IMR-90 (cell line): ENCODE results near the gene SMCO3. TPM values are rescaled to one million over a fixed set of nuclear protein-coding genes. Genes with fewer than 3 reads are reported as not detected.

Experiments
- ATAC-seq: fragments of 200-7000 bp; cut with Tn5 transposase; 2 replicates; pipeline ENCODE4 v1.9.1; 2020; ENCODE audit warnings: low read depth, mild to moderate bottlenecking, moderate library complexity
- Bru-seq: library from RNA; stranded (reverse); fragments of 400-500 nt; gene quantifications from one replicate; lab custom pipeline; 2021; lab: Mats Ljungman, UMichigan
- BruChase-seq, 2 experiments: library from RNA; stranded (reverse); fragments of 400-500 nt; gene quantifications; one replicate each; lab custom pipeline; 2021; lab: Mats Ljungman, UMichigan
- BruUV-seq: library from RNA; stranded (reverse); fragments of 400-500 nt; replicated peaks from 2 replicates; lab custom pipeline; 2021; lab: Mats Ljungman, UMichigan
- CTCF ChIA-PET: fragments of 300-600 bp; formaldehyde crosslinking; extraction: SDS; loops from one replicate; lab custom pipeline; 2021; ENCODE audit warnings: antibody characterized with exemption; lab: Yijun Ruan, JAX
- POLR2A ChIA-PET: fragments of 300-600 bp; sonication (Branson Sonifier 250); formaldehyde crosslinking; loops from one replicate; lab custom pipeline; 2022; ENCODE audit warnings: antibody characterized with exemption; ENCODE audit not compliant: unreplicated experiment; lab: Charles Lee
- DNase-seq: peaks from one replicate; pipeline ENCODE4 v3.0.0; 2013
- H2AFZ ChIP-seq: replicated peaks from 2 replicates; pipeline ENCODE3; 2013; ENCODE audit warnings: low read length, mild to moderate bottlenecking; ENCODE audit not compliant: poor library complexity
- H2AK5ac ChIP-seq: 2 replicates; pipeline ENCODE4 v1.6.1; 2013; ENCODE audit warnings: low read depth, low read length, inconsistent platforms
- H2AK9ac ChIP-seq: replicated peaks from 2 replicates; pipeline ENCODE3; 2013; ENCODE audit warnings: mild to moderate bottlenecking, low read depth, low read length, moderate library complexity; ENCODE audit not compliant: poor library complexity
- H2BK120ac ChIP-seq: 2 replicates; pipeline ENCODE4 v1.6.1; 2013; ENCODE audit warnings: low read depth, low read length, inconsistent platforms
- H2BK15ac ChIP-seq: 3 replicates; pipeline ENCODE4 v1.6.1; 2013; ENCODE audit warnings: low read depth, low read length, inconsistent platforms
- H2BK20ac ChIP-seq: 2 replicates; pipeline ENCODE4 v1.6.1; 2013; ENCODE audit warnings: low read depth, mild to moderate bottlenecking, inconsistent platforms, low read length, moderate library complexity
- H2BK5ac ChIP-seq: 2 replicates; pipeline ENCODE4 v1.6.1; 2013; ENCODE audit warnings: mild to moderate bottlenecking, low read depth, low read length, inconsistent platforms; ENCODE audit not compliant: poor library complexity, severe bottlenecking
- H3K14ac ChIP-seq: replicated peaks from 2 replicates; pipeline ENCODE4 v1.6.1; 2013; ENCODE audit warnings: low read depth, low read length, inconsistent platforms
- H3K18ac ChIP-seq: 2 replicates; pipeline ENCODE4 v1.6.1; 2013; ENCODE audit warnings: low read depth, low read length, control low read depth
- H3K23ac ChIP-seq: 2 replicates; pipeline ENCODE4 v1.6.1; 2013; ENCODE audit warnings: low read depth, low read length, inconsistent platforms
- H3K27ac ChIP-seq: 2 replicates; pipeline ENCODE4 v1.5.1; 2013; ENCODE audit warnings: mild to moderate bottlenecking, control low read depth, low read length; ENCODE audit not compliant: insufficient read depth
- H3K27me3 ChIP-seq: 2 replicates; pipeline ENCODE4 v1.6.1; 2013; ENCODE audit warnings: low read length; ENCODE audit not compliant: control insufficient read depth, insufficient read depth
- H3K36me3 ChIP-seq: 2 replicates; pipeline ENCODE4 v1.6.1; 2013; ENCODE audit warnings: low read length, mixed read lengths; ENCODE audit not compliant: control insufficient read depth, insufficient read depth
- H3K4ac ChIP-seq: 2 replicates; pipeline ENCODE4 v1.6.1; 2013; ENCODE audit warnings: low read depth, low read length, inconsistent platforms
- H3K4me1 ChIP-seq: 2 replicates; pipeline ENCODE4 v1.6.1; 2013; ENCODE audit warnings: low read length, mixed read lengths; ENCODE audit not compliant: control insufficient read depth, insufficient read depth
- H3K4me2 ChIP-seq: 2 replicates; pipeline ENCODE4 v1.6.1; 2013; ENCODE audit warnings: low read depth, mild to moderate bottlenecking, control low read depth, low read length, moderate library complexity
- H3K4me3 ChIP-seq: 2 replicates; pipeline ENCODE4 v1.5.1; 2013; ENCODE audit warnings: low read depth, mild to moderate bottlenecking, control low read depth, low read length, moderate library complexity; ENCODE audit not compliant: insufficient read depth
- H3K56ac ChIP-seq: 2 replicates; pipeline ENCODE4 v1.6.1; 2013; ENCODE audit warnings: low read length, inconsistent platforms; ENCODE audit not compliant: insufficient read depth; ENCODE audit errors: extremely low read depth
- H3K79me1 ChIP-seq, 2 experiments: 2 replicates each; pipeline ENCODE4 v1.6.1; 2013; ENCODE audit warnings: low read length in 2 of 2, inconsistent platforms in 1 of 2, low read depth in 1 of 2
- H3K9ac ChIP-seq: 2 replicates; pipeline ENCODE4 v1.6.1; 2013; ENCODE audit warnings: low read depth, low read length, control low read depth
- H3K9me1 ChIP-seq: 2 replicates; pipeline ENCODE4 v1.6.1; 2013; ENCODE audit warnings: low read length, inconsistent platforms; ENCODE audit not compliant: insufficient read depth
- H3K9me3 ChIP-seq: 2 replicates; pipeline ENCODE4 v1.6.1; 2013; ENCODE audit warnings: low read length; ENCODE audit not compliant: control insufficient read depth, insufficient read depth
- H4K20me1 ChIP-seq: 2 replicates; pipeline ENCODE4 v1.6.1; 2013; ENCODE audit warnings: low read length, inconsistent platforms; ENCODE audit not compliant: insufficient read depth
- H4K5ac ChIP-seq: 2 replicates; pipeline ENCODE4 v1.6.1; 2013; ENCODE audit warnings: mild to moderate bottlenecking, low read depth, low read length, control low read depth
- H4K8ac ChIP-seq, 2 experiments: 2 replicates each; pipeline ENCODE4 v1.6.1; 2013; ENCODE audit warnings: low read depth in 2 of 2, low read length in 2 of 2, control low read depth in 1 of 2, inconsistent platforms in 1 of 2
- H4K91ac ChIP-seq: 2 replicates; pipeline ENCODE4 v1.6.1; 2013; ENCODE audit warnings: low read depth, low read length, inconsistent platforms; ENCODE audit not compliant: insufficient read depth
- BHLHE40 ChIP-seq: fragments of 150-350 bp; IDR thresholded peaks from 2 replicates; pipeline ENCODE4 v1.6.1; 2016; ENCODE audit warnings: mild to moderate bottlenecking, low read depth, low read length
- CTCF ChIP-seq: conservative IDR thresholded peaks from 2 replicates; pipeline ENCODE4 v1.5.1; 2012; ENCODE audit warnings: mild to moderate bottlenecking, low read depth, low read length, improper control_type of control experiment
- MXI1 ChIP-seq: IDR thresholded peaks from 2 replicates; pipeline ENCODE4 v1.6.1; 2012; ENCODE audit warnings: low read depth, mild to moderate bottlenecking, low read length, moderate library complexity, borderline replicate concordance
- NFE2L2 ChIP-seq: fragments of 150-350 bp; IDR thresholded peaks from 2 replicates; pipeline ENCODE4 v1.6.1; 2016; ENCODE audit warnings: low read depth, mild to moderate bottlenecking, low read length
- POLR2A ChIP-seq: IDR thresholded peaks from 2 replicates; pipeline ENCODE4 v1.6.1; 2012; ENCODE audit warnings: mild to moderate bottlenecking, low read depth, low read length
- RFX5 ChIP-seq: IDR thresholded peaks from 2 replicates; pipeline ENCODE4 v1.8.0; 2012; ENCODE audit warnings: low read depth, mild to moderate bottlenecking, low read length, moderate library complexity
- WGBS, 2 experiments: methylation state at CpG; one replicate each; pipeline versions ENCODE4 v1.1.5 to v1.1.7; 2013; ENCODE audit warnings: missing lambda C conversion rate in 2 of 2; ENCODE audit not compliant: insufficient read length in 1 of 2; ENCODE audit errors: extremely low coverage in 2 of 2; 5-methylcytosine and 5-hydroxymethylcytosine counted together
- dilution Hi-C: fragments of 300-500 bp; cut with HindIII; formaldehyde crosslinking; loops from one replicate; pipeline ENCODE4 v1.14.3; 2018; ENCODE audit warnings: low sequenced_read_pairs; ENCODE audit not compliant: unreplicated experiment
- in situ Hi-C: fragments of 300-500 bp; cut with MboI; formaldehyde crosslinking; loops from 3 replicates; pipeline ENCODE4 v1.14.3; 2019; ENCODE audit warnings: low sequenced_read_pairs, inconsistent platforms, mixed read lengths
- intact Hi-C: fragments of 100-400 bp; cut with micrococcal nuclease; formaldehyde crosslinking; loops from 2 replicates; pipeline ENCODE4 v1.10.0; 2022
- long read RNA-seq: library from polyadenylated mRNA; unstranded; transcript quantifications from one replicate; pipeline ENCODE4 v2.0.0, GENCODE V29; 2021; ENCODE audit not compliant: unreplicated experiment
- polyA plus RNA-seq, 3 experiments: library from polyadenylated mRNA; depleted of rRNA; stranded (reverse); fragments of >200 nt; gene quantifications; 2 replicates each; pipeline ENCODE4 v1.2.3, GENCODE V29; 2012; ENCODE audit warnings: low replicate concordance in 1 of 3
- total RNA-seq: library from RNA; depleted of rRNA; stranded (reverse); fragments of >200 nt; gene quantifications from 2 replicates; pipeline ENCODE4 v1.2.3, GENCODE V29; 2012; rRNA removed

The SMCO3 gene
- total RNA-seq = under 0.01 TPM in 2 replicates
- polyA plus RNA-seq (2012; rRNA removed) = 0.07 TPM in 1 of 2 replicates, not detected in the other
- not detected in 2 replicates for polyA plus RNA-seq (2012; cell fraction: cytosol; rRNA removed)
- polyA plus RNA-seq (2012; cell fraction: nucleus; rRNA removed; ENCODE audit: low replicate concordance) = not detected in 2 replicates
- Bru-seq, nascent RNA = percentile 12 among the genes with signal in this experiment
- percentile 14 among the genes with signal in this experiment for BruChase-seq, experiment 1, labeled RNA remaining after a 6-hour chase
- percentile 8 among the genes with signal in this experiment for BruChase-seq, experiment 2, labeled RNA remaining after a 2-hour chase
- long read RNA-seq = 0 reads

- intact Hi-C loops (no loop called here), dilution Hi-C loops (no loop called here), in situ Hi-C loops (no loop called here)
- Histone ChIP-seq H4K8ac (no peak within 1 kb of the TSS), H3K9ac (no peak within 1 kb of the TSS), H2AK9ac (no peak within 1 kb of the TSS), H3K14ac (no peak within 1 kb of the TSS), H3K56ac (no peak within 1 kb of the TSS), H2BK15ac (no peak within 1 kb of the TSS), H2AFZ (no peak within 1 kb of the TSS), H3K27me3 (peaks cover 2% of the 10 kb centered on the region; the same call in 1 of the 2 replicates), H3K9me3 (no peaks in the 10 kb centered on the region), H3K36me3 (no peaks in the 10 kb centered on the region), H4K91ac (no peak within 1 kb of the TSS), H3K27ac (no peak within 1 kb of the TSS), H2BK120ac (no peak within 1 kb of the TSS), H2AK5ac (no peak within 1 kb of the TSS), H4K5ac (no peak within 1 kb of the TSS), H2BK5ac (no peak within 1 kb of the TSS), H4K20me1 (no peaks in the 10 kb centered on the region), H3K79me1 (no peaks in the 10 kb centered on the region), H2BK20ac (no peak within 1 kb of the TSS), H3K4ac (no peak within 1 kb of the TSS), H3K9me1 (no peaks in the 10 kb centered on the region), H3K4me1 (no peaks in the 10 kb centered on the region), H3K23ac (no peak within 1 kb of the TSS), H3K4me2 (no peak within 1 kb of the TSS), H3K18ac (no peak within 1 kb of the TSS; the same call in 1 of the 2 replicates), H3K4me3 (no peak within 1 kb of the TSS)
- ChIA-PET POLR2A (no interaction called here), CTCF (interaction anchor here (0.8 to 1.0 kb wide), 2 partner anchors 32 to 175 kb away, joined by 3 to 4 read pairs; no protein-coding TSS in a partner anchor)
- no peak for TF ChIP-seq POLR2A
- TF ChIP-seq NFE2L2 = no peak
- TF ChIP-seq CTCF = no peak
- TF ChIP-seq RFX5 = no peak
- no peak for TF ChIP-seq BHLHE40
- TF ChIP-seq MXI1 = no peak
- DNase-seq (no peak), ATAC-seq (no peak)
- no TSS peak for BruUV-seq
- no CpG with 5 or more reads among the region's 3 CpGs for WGBS, 2 experiments
Observed at GRCh38 chr12:14814014-14814413, at the start of gene SMCO3. Gene SMCO3, minus strand, starts transcription at chr12:14814182. Its CDS starts 7,502 bp downstream, at chr12:14806680.
